CD4-positive, alpha-beta T cell treated with Interleukin-17A for 4 hours (primary cell): ENCODE measurements around the gene FABP7.

Source experiments
- DNase-seq: peaks from one replicate; pipeline ENCODE4 v3.0.0-alpha.2; 2020; ENCODE audit warnings: mixed read lengths

Gene FABP7

DNA sequence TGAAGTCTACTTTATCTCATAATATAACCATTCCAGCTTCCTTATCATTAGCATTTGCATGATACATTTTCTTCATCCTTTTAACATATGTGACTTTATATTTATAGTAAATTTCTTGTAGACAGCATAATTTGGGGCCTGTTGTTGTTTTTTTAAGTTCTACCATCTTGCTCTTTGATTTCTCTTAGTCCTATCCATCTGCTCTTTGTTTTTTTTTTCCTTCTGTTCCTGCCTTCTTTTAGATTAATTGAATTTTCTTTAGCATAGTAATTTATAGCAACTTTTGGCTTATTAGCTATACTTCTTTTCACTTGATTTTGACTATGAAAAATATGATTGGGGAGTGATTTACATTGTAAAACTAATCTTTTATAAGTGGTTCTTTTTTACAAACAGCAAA is 19.2 kb upstream of the FABP7 start:
- DNase-seq = no peak

DNA sequence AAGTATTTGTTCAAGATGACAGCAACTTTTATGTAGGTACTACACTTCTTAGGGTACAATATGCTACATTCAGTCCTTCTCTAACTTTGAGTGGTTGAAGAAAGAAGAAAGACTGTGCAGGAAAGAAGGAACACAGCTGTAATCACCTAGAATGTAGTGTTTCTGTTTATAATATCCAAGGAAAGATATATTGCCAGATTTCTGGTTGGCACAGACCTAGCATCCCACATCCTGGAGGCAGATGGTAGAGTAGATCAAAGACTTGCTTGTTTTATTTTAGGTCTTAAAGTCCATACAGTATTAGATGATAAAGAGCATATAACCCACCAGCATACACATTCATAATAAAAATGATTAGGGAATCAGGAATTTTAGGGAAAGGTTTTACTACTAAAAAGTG is 13.3 kb upstream of the FABP7 start:
- no peak for DNase-seq

DNA sequence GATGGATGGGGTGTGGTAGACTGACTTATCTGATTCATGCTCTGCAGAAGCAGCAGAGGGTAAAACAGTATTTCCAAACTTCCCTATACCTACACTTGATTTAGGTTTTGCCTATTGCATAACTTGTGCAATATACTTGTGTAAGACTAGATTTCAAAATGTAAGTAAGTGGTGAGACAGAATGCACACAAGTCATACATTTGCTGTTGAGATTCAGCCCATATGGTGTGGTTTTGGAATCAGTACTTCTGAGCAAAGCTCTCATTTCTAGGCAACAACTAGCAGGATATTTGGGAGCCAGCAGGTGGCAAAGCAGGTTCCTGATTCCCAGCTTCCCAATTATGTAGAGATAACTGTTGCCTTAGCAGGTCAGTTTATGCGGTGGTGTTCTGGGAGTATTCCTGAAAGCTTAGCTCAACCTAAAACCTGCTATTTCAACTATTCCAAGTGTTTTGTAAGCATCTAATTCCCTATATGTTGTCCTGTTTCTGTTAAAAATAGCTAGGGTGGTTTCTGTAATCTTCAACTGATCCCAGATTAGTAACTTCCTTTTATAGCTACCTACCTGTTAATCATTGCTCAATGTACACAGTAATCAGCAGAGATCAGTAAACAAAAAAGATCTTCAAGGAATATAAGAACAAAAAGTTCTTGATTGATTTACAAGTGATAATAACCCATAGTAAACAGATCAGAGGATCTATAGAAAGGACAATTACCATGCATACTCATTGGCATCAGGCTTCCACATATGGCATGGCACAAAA is 8.5 kb upstream of the FABP7 start:
- no peak for DNase-seq

DNA sequence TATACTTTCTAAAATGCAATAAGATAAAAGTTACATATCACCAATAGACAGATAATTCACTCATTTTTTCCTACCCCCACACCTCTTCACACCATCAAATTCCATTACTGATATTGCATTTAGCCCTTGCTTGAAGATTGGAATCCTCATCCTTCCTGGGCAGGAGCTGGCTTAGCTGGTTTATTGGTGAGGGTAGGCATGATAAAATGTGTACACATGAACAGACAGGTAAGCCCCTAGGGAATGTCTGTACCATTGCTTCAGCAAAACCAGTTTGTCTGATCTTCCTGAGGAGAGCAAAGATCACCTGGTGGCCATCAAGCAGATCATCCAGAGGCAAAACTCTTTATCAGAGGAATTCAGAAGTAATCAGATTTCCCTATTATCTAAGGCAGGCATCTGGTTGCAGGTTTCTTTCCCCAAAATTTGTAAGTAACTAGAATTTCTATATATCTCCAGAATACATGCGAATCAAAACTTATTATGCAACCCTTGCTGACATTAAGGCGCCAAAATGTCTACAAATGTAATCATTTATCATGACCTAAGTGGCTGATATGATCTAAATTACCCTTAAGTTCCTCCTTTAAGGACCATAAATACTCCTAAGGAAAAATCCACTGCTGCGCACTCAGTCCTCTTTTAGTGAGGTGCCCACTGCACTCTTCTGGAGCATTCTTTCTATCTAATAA is 6.6 kb upstream of the FABP7 start:
- no peak for DNase-seq

DNA sequence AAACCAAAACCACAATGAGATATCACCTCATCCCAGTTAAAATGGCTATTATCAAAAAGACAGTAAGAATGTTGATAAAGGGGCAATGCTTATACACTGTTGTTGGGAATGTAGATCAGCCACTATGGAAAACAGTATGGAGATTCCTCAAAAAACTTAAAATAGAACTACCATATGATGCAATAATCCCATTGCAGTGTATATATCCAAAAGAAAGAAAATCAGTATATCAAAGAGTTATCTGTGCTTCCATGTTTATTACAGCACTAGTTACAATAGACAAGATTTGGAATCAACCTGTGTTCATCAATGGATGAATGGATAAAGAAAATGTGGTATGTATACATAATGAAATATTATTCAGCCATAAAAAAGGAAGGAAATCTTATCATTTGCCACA is 3.5 kb upstream of the FABP7 start:
- DNase-seq = no peak

DNA sequence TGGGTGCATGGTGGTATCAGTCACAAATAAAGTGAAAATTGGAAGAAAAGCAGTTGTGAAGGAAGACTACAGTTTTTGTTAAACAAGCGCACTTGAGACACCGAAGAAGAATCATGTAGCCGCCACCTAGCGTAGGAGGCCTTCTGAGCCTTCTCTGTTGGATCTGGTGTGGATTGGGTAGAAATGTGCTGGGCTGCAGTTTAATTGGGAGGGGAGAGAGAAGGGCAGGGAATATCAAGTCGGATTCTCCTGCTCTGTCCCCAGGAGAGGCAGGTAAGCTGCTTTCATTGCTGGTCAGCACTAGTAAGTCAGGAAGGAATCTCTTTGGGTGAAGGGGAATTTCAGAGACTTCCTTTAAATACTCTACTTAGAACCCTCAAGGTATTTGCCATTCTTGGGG is 1.2 kb upstream of the FABP7 start:
- DNase-seq = no peak

DNA sequence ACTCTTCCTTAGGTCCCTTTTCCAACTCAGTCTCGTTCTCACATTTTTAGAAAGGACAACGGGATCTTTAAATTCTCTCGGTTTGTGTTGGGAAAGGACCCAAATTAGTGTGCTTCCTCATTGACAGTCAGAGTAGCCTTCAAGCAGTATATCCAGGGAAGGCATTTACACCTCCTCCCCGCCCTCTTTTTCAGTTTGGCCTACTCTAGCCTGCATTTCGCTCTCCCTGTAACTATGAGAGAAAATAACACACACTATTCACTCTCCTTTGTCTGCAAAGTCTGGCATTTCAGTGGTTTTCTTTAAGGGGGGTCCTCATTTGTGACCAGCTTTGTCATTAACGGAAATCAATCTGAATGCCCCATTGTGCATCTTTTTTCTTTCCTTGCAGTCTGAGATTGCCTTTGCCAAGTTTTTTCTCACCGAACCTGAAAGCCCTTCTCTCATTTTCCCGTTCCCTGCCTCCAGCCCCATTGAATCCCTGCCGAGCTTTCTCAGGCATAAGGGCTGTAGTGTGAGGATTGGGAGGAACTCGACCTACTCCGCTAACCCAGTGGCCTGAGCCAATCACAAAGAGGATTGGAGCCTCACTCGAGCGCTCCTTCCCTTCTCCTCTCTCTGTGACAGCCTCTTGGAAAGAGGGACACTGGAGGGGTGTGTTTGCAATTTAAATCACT is 393 bp upstream of the FABP7 start:
- no peak for DNase-seq

DNA sequence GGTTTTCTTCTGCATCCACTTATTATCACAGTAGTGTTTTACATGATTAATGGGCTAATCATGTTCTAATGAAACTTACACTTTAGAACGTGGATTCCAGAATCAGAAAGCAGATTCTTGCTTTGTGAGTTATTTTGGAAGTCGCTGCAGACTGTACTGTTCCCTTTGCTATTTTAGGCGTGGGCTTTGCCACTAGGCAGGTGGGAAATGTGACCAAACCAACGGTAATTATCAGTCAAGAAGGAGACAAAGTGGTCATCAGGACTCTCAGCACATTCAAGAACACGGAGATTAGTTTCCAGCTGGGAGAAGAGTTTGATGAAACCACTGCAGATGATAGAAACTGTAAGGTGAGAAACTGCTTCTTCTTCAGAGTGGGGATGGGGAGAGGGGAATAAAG is 598 bp downstream of the FABP7 start:
- no peak for DNase-seq

DNA sequence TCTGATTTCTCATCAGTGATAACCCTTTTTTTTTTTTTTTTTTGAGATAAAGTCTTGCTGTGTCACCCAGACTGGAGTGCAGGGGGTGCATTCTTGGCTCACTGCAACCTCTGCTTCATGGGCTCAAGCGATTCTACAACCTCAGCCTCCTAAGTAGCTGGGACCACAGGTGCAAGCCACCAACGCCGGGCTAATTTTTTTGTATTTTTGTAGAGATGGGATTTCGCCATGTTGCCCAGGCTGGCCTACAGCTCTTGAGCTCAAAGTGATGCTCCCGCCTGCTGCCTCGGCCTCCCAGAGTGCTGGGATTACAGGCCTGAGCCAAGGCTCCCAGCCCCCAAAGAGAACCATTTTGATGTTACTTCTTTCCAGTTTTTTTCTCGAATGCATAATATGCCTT is 2.2 kb downstream of the FABP7 start:
- no peak for DNase-seq

DNA sequence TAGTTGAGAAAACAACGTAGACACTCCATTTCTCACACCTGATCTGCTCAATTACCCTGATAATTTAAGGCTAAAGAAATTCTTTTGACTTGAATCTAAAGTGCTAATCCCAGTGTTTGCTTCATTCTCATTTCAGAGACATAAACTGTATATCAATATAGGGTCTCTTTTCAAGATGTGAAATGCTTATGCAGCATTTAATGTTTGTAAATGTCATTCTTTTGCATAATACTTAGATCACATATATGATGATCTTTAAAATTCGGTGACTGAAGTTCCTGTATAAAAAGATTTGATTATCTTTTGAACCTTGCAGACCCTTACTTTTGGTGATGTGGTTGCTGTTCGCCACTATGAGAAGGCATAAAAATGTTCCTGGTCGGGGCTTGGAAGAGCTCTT is 3.9 kb downstream of the FABP7 start:
- DNase-seq = no peak

DNA sequence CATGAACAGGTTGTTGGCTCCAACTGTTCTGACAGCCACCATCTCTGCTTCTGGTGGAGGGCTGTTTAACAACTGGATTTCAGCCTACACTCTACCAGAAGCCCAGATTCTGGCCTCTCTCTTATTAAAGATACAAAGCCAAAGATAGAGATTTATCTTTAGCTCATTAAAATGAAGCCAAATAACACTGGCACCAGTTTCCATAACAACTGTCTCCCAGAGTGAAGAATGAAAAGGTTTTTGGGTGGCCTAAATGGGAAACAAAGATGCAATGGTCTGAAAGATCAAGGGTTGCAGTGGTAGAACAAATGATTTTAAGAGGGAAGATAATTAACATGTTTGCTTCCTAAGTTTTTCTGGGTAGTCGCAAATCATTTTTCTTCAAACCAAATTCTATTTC is 6.4 kb downstream of the FABP7 start:
- DNase-seq = no peak

DNA sequence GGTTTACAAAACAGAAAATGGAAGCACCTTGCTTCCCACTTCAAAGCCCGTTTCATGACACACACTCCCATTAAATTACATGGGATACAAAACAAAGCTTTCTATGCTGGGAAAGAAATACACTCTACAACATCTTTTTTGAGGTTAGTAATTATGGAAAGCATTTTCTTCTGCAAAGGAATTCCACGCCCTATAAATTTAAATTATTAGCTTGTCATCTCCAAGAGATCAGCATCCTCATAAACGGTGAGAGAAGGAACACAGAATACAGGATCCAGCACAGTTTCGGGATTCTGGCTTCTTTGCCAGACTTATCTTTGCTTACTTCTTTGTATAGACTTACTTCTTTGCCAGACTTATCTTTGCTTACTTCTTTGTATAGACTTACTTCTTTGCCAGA is 8.2 kb downstream of the FABP7 start:
- DNase-seq = no peak

DNA sequence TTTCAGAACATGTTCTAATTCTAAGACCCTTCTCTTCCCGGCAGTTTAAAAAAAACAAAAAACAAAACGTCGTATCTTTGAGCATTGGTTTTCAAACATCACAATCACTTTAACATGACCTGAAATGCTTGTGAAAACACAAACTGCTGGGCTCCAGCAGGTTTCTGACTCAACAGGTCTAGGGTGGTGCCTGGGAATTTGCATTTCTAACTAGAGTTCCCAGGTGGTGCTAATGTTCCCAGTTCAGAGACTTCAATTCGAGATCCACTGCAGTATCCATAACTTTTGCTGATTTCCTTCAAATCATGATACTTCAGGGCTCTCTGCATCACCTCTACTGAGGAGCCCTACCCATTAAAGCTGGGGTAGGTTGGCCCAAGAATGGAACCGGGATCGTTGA is 8.7 kb downstream of the FABP7 start:
- DNase-seq = no peak

DNA sequence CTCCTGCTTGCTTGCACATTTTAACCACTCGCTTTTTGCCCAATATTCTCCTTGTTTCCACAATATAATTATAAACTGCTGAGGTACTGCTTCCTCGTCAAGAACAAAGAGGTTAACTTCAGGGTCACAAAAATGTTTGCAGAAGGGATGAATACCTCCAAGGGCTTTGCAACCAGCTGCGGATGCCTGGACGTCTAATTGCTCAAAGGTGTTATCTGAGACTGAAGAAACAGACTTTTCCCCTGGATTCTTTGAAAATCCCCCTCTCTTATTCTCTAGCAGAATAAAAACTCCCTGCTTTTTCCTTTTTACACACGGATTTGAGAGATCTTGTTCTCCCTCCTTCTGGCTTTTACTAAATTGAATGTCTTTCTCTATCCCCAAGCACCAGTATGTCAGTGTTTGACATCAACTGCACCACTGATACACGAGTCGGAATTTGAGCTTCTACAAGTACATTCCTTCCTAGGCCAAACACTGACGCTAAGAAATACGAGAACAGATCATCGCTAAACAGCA is 9.2 kb downstream of the FABP7 start:
- DNase-seq = no peak

DNA sequence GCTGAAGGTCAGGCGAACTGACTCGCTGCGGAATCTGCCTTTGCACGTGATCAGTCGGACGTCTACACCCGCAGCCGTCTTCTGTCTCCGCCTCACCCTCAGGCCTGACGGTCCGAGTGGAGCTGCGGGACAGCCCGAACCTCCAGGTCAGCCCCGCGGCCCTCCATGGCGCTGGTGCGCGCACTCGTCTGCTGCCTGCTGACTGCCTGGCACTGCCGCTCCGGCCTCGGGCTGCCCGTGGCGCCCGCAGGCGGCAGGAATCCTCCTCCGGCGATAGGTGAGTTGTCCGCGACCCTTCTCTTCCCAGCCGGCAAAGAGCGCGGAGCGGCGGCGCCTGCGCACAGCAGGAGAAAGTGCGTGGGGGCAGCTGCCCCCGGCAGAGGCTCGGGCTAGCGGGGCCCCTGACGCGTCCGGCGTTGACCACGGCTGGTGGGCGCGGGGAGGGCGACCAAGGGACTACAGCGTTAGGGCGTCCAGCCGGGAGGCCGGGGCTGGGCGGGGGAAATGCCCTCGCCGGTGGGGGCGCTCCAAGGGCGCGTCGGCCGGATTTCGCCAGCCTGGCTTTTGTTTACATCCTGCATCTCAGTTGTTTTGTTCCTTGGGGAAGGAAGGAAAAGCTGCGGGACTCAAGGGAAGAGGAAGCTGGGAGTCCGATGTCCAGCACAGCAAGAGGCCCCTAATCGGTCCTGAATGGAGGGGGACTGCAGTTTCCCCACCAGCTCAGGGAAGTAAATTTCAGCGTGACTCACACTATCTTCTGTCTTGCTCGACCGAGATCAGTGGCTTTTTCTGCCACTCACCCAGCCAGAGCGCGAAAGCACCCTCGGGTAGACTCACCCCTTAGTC is 9.9 kb downstream of the FABP7 start, which contains the start of gene SMPDL3A:
TSS of gene SMPDL3A (plus strand) at position 77 of the 846 bp plus-strand sequence. CDS start at position 166, 89 bp downstream.
- no peak for DNase-seq

DNA sequence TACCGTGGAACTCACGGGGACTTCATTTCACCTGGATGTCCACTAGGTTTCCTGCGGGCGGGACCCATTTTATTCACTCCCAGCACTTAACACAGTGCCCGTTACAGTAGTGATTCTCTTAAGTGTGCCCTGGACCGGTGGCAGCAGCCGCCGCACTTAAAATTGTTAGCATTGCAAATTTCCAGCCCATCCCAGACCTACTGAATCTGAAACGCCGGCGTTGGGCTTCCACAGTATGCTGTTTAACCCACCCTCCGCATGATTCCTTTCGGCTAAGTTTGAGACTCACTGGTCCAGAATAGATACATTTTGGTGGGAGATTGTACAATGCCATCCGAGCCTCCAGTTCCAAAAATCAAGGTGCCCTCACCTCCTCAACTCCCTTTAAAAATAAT is 10.5 kb downstream of the FABP7 start:
- DNase-seq = no peak

DNA sequence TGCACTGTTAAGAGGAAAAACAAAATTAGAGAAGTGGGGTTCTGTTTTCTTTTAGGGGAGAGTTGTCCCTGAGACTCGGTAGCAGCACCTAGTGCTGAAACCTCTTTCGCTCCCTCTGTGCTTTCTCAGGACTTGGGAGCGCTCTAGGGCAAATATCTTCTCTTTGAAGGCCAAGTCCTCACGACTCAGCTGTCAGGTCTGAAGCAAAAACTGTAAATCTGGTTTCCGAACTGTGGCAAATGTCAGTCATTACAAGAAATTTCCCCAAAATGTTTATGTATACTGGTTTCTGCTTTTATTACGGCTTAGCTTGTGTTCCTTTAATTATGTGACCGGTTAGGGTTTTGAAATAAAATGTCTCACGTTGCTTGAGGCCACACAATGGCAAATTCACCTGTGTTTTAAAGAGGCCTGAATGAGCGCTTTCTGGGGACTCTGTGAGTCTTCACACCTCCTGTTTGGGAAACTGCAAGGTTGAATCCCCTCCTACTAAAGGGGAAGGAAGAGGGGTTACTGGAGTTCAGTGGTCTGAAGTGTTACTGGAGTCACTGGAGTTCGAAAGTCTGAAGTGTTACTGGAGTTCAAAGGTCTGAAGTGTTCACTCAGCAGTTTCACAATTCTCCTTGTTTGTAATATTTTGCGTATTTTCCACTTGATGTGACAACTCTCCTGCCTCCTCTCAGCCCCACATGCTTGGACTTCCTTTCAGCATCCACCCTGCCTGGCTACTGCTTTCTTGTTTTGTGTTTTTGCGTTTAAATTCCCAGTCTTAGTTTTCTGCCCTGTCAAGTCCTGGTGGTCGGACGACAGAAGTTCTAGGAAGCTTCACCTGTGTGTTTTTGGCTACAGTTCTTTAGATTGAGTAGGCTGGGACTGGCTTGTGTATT is 11.2 kb downstream of the FABP7 start:
- DNase-seq = no peak

DNA sequence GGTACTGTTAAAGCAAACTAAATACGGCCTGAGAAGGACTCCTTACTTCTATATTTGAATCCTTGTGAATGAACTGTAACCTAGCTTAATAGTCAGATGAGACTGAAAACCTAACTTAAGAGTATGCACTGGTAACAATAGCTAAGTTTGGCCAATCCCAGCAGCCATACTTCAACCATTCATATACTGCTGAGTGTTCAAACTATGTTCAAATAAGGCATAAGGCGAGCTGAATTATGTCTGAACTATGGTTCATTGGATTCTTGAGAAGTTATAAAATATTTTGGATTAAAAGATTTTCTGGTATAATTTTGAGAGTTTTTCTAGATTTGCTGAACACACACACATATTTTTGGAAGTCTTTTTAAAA is 11.8 kb downstream of the FABP7 start:
- no peak for DNase-seq

DNA sequence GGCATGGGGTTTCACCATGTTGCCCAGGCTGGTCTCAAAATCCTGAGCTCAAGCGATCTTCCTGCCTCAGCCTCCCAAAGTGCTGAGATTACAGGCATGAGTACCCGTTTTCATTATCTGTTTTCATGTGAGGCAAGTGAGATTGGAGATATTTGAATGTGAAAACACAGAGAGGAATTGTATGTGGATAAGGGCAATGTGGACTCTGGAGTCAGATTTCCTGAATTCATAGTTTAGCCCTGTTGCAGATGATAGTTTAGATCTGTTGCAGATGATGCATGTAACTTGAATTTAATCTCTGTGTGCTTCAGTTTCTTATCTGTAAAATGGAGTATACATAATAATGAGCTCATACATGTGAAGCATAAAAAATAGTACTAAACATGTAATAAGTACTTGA is 13.2 kb downstream of the FABP7 start:
- DNase-seq = no peak

DNA sequence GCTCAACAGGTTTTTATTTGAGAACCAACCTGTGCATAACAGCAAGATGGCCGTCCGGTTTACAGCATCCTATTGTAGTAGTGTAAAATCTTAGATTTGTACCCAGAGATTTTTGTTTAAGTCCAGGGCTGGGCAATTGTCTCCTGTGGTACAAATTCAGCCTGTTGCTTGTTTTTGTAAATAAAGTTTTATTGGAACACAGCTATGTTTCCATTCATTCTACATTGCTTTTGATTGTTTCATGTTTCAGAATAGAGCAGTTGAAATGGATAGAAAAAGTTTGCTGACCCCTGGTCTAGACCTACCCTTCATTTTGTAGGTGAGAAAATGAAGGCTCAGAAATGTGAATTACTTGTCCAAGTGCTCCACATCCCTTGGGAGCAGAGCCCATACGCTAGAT is 18.0 kb downstream of the FABP7 start:
- no peak for DNase-seq

DNA sequence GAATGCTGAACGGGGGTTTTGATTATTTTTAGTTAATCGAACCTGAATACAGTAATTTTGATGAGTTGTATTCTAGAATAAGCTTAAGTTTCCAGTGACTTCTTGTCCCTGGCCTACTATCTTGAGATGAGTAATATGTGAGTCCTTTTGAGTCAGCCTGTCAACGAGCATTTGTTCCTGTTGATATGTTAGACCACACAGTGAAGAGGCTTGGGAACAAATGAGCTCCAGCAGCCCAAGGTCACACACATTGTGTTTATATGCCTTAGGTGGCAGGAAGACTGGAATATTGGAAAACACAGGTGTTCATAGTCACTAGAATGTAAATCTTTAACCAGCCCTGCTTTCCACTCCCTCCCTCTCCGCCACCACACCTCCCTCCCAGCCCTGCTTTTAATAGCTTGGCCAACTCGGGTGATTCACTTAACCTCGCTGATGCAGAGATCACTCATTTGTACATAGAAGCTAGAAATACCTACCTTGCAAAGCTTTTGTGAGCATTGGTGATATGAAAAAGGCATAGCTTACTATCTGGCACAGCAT is 18.7 kb downstream of the FABP7 start:
- no peak for DNase-seq
